Stimulated activated CD8-positive, alpha-beta memory T cell treated with anti-CD3 and anti-CD28 coated beads, Interleukin-15, amount 100 ng/mL, for 1 hour (primary cell): ENCODE measurements around the gene FUT4.
"Not testable (repeated sequence)": the region's sequence is repeated elsewhere in the genome, so short reads cannot be mapped to it uniquely, and the experiment has no call there.

Source experiments
- DNase-seq: peaks from one replicate; pipeline ENCODE4 v3.0.0-alpha.2; 2020; ENCODE audit warnings: low read depth

The FUT4 gene, protein sequence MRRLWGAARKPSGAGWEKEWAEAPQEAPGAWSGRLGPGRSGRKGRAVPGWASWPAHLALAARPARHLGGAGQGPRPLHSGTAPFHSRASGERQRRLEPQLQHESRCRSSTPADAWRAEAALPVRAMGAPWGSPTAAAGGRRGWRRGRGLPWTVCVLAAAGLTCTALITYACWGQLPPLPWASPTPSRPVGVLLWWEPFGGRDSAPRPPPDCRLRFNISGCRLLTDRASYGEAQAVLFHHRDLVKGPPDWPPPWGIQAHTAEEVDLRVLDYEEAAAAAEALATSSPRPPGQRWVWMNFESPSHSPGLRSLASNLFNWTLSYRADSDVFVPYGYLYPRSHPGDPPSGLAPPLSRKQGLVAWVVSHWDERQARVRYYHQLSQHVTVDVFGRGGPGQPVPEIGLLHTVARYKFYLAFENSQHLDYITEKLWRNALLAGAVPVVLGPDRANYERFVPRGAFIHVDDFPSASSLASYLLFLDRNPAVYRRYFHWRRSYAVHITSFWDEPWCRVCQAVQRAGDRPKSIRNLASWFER

DNA sequence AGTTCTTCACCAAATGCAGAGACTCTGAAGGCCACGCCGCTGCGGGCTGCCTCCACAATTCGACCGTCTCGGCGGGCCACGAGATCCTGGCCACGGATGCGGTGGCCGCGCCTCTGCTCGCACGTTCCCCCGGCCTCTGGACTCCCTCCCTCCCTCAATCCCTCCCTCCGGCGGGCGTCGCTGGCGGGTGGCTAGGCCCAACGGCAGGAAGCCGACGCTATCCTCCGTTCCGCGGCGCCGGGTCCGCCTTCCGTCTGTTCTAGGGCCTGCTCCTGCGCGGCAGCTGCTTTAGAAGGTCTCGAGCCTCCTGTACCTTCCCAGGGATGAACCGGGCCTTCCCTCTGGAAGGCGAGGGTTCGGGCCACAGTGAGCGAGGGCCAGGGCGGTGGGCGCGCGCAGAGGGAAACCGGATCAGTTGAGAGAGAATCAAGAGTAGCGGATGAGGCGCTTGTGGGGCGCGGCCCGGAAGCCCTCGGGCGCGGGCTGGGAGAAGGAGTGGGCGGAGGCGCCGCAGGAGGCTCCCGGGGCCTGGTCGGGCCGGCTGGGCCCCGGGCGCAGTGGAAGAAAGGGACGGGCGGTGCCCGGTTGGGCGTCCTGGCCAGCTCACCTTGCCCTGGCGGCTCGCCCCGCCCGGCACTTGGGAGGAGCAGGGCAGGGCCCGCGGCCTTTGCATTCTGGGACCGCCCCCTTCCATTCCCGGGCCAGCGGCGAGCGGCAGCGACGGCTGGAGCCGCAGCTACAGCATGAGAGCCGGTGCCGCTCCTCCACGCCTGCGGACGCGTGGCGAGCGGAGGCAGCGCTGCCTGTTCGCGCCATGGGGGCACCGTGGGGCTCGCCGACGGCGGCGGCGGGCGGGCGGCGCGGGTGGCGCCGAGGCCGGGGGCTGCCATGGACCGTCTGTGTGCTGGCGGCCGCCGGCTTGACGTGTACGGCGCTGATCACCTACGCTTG lies at the start of gene FUT4:
FUT4 (plus strand) TSS at position 227 of the 951 bp plus-strand sequence; CDS start at position 440, 213 bp downstream.
- DNase-seq: peak; percentile 40

DNA sequence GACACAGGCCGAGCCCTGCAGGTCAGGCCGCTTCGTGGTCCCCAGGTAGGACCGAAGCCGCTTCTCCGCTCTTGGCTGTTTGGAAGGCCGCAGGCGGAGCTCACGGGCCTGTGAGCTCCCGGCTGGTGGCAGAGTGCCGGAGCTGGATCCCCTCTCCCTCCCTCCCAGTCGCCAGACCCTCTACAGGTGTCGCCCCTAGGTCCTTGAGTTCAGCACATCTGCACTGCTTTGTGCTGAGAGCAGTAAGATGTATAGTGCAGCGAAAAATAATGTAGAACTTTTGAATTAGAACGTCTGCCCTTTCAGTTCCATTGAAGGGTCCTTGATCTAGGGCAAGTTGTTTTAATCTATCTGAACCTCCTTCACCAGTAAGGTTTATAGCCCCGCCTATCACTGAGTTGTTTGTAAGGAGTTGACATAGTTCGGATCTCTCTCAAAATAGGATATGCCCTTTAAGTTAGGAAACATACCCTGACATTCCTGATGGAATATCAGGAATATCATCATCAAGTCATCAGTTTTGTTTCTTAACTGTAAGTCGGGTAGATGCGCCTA lies 49.5 kb upstream of the FUT4 start:
- no peak for DNase-seq

- DNase-seq: no peak
These were observed 43.5 kb upstream of the FUT4 start for GRCh38 chr11:94500181-94500580.

DNA sequence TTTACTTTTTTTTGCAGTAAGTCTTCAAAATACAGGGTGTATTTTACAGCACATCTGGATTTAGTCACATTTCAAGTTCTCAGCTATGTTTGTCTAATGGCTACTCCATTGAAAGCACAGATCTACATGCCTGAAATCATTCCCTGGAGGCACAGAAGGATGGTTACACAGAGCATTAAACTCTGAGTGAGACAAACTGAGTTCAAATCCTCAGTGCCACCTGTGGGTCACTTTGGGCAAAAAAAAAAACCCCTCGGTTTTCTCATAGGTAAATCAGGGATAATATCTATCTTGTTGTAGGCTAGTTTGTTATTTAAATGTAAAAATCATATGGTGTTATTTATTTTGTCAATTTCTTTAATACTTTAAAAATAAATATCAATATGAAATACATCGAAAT lies 42.2 kb upstream of the FUT4 start:
- DNase-seq: no peak

DNA sequence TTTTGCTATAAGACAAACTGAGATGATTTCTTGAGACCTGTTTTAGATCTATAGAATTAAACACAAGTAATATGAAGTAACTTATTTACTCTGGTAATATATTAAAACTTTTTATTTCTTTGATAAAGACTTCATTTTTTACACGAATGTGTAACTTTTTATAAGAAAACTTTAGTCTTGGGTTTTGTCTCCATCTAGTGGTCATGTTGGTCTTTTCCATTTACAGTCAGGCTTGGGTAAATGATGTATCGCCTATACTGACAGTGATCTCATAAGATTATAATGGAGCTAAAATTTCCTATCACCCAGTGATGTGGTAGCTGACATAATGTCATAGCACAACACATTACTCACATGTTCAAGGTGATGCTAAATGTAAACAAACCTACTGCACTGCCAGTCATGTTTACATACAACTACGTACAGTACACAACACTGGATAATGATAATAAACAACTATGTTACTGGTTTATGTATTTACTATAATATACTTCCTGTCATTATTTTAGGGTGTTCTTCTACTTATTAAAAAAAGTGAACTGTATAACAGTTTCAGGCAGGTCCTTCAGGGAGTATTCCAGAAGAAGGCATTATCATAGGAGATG lies 38.9 kb upstream of the FUT4 start:
- no peak for DNase-seq

- DNase-seq: not testable (repeated sequence)
These were observed 37.2 kb upstream of the FUT4 start for GRCh38 chr11:94506513-94506912.

- DNase-seq: no peak
These were observed 36.2 kb upstream of the FUT4 start for GRCh38 chr11:94507485-94507884.

DNA sequence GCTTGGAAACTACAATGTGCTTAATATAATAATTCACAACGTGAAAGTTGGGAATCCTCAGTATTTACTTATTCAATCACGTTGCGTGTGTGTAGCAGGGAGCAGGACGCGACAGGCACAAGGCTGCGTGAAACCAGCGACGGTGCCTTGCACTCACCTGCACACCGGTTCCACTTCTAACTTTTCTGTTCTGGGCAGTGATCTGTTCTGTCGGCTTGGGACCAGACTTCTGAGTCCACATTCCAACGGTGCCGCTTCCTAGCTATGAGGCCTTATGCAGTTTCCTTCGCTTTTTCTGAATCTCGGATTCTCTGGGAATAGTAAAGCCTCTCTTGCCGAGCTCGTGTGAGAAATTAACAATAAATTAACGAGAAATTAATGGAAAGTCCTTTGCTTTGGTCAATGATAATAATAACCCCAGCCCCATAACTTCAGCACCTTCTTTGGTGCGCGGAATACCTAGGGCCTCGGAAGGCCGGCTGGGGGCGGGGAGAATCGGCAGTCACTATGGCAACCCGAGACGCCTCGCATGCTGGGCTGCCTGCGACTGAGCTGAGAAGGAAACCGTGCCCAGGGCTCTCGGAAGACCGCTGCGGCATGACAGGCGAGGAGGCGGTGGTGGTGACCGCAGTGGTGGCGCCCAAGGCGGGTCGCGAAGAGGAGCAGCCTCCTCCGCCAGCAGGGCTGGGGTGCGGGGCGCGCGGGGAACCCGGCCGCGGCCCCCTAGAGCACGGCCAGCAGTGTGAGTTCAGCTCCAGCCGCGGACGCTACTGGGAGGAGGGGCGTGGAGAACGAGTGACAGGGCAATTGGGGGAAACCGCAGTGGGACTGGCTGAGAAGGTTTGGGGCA lies 31.6 kb upstream of the FUT4 start, which contains the start of gene C11orf97:
C11orf97 (plus strand) TSS at position 530 of the 850 bp plus-strand sequence; CDS start at position 598, 68 bp downstream.
- DNase-seq: no peak

GRCh38 chr11:94513091-94513490 lies 30.6 kb upstream of the FUT4 start:
- no peak for DNase-seq

DNA sequence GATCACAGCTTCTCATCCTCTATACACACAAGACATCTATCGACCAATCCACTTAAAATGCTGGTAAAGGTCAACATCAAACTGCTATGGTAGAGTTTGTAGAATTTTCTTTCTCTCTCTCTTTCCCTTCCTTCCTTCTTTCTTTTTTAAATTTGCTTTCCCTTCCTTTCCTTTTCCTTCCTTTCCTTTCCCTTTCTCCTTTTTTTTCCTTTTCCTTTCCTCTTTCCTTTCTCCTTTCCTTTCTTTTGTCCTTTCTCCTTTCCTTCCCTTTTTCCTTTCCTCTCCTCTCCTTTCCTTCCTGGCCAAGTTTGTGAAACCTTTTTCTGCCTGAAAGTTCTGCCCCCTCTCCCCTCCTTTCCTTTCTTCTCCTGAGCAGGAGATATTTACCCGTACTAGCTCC lies 28.3 kb upstream of the FUT4 start:
- DNase-seq: no peak

DNA sequence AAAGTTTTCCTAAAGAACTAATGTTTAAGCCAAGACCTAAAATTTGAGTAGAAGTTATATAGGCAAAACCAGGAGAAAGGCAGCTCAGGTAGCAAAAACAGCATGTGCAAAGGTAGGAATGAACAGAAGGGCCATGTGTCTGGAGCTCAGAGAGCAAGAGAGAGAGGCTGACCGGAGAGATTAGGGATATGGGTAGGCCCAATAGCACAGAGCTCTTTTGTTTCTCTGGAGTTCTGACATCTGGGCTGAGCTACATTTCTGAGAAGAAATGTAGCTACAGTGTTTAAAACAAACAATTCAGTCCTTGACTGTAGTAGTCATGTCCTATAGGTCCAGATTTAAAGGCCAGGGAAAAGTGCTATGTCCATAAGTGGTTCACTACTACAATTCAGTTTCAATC lies 27.0 kb upstream of the FUT4 start:
- DNase-seq: no peak

GRCh38 chr11:94518300-94518699 lies 25.4 kb upstream of the FUT4 start:
- no peak for DNase-seq

- DNase-seq: no peak
These were observed 24.1 kb upstream of the FUT4 start for GRCh38 chr11:94519478-94520084.

- no peak for DNase-seq
These were observed 22.0 kb upstream of the FUT4 start for GRCh38 chr11:94521684-94522083.

DNA sequence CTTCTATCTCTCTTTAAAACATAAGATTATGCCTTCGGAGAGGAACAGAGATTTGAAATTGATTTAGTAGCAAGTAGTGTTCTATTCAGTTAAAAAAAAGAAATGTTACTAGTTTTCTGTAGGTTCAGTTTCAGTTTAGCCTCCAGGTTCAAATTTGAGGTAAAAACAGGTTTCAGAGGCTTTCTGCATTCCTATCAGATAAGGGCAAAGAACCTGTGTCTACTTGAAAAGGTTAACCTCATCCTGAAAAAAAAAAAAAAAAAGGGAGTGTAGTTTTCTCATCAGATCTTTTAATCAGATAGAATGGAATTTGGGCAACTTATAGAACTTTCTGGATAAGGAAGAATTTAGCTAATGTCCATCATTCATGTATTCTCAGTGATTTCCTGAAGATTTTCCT lies 19.4 kb upstream of the FUT4 start:
- no peak for DNase-seq

DNA sequence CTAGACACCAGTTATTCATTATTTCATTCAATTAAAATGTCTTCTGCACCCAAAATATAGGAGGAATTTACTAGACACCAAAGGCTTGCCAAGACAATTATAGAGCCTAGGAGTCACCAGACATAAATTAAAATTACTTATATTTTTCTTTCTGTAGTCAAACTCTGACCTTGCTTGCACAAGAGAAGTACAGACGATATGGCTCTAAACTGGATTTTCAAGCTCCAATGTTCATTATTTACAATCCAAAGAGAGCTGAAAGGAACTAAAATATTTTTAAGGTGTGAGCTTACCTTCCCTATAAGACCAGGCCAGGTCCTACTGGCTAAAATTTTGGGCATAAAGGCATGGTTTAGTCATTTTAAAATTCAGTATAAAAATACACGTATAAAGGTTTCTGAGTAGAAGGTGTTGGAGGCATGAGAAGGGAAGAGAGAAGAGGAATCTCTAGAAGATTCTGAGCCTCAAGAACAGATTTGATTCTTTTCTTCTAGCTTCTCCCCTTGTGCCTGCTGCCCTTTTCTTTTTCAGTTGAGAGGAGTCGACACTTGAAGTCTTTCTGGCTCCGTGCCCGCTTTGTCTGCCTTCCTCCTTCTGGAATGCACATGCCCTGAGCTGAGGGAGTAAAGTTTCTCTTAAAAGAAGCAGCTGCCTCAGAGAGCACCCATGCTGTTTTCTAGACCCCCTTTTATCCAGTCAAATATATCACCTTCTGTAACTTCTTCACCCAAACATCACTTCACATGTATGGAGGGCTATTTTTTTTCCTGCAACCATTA lies 18.0 kb upstream of the FUT4 start:
- DNase-seq: no peak

GRCh38 chr11:94526645-94527438 lies 16.9 kb upstream of the FUT4 start:
- no peak for DNase-seq

DNA sequence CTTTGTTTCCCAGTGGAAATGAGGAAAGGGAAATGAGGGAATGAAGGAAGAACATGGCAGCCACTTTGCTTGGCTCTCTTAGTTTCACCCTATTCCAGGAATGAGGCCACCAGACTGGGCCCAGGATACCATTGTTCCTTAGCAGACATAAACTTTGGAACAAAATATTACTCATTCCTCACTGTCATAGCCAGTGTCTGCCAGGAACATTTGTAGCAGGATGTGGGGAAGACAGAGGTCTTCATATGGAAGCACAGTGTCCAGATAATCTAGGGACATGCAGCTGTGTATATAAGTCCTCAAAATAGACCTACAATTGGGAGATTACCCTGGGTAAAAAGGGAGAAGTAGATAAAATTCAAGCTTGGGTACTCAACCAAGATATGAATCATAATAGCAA lies 15.2 kb upstream of the FUT4 start:
- DNase-seq: no peak

- DNase-seq: no peak
These were observed 11.5 kb upstream of the FUT4 start for GRCh38 chr11:94532211-94532610.
